Duodenal mucosa (tissue), 2 donors: Measurements from ENCODE around the gene LIN52.
A peak's percentile ranks its signal among the peaks of the same experiment; 100 is the strongest.

Experiments
- H3K27ac ChIP-seq: one replicate; pipeline ENCODE4 v1.7.0; 2013; ENCODE audit warnings: low read depth, low read length
- H3K27me3 ChIP-seq, 2 donors: one replicate each; pipeline ENCODE4 v1.7.0; 2013; ENCODE audit warnings: low read length in 2 of 2, control low read depth in 1 of 2; ENCODE audit not compliant: insufficient read depth in 2 of 2, control insufficient read depth in 1 of 2
- H3K36me3 ChIP-seq, 2 donors: one replicate each; pipeline ENCODE4 v1.7.0; 2013; ENCODE audit warnings: low read length in 2 of 2, control low read depth in 1 of 2; ENCODE audit not compliant: insufficient read depth in 2 of 2, control insufficient read depth in 1 of 2
- H3K4me1 ChIP-seq, 2 donors: one replicate each; pipeline ENCODE4 v1.7.0; 2013; ENCODE audit warnings: low read length in 2 of 2, control low read depth in 1 of 2; ENCODE audit not compliant: insufficient read depth in 2 of 2, control insufficient read depth in 1 of 2
- H3K4me3 ChIP-seq, 2 donors: one replicate each; pipeline ENCODE4 v1.7.0; 2013; ENCODE audit warnings: low read length in 2 of 2, low read depth in 1 of 2
- H3K9ac ChIP-seq, 2 donors: one replicate each; pipeline ENCODE4 v1.7.0; 2013; ENCODE audit warnings: low read length in 2 of 2, low read depth in 1 of 2
- H3K9me3 ChIP-seq, 2 donors: one replicate each; pipeline ENCODE4 v1.7.0; 2013; ENCODE audit warnings: low read length in 2 of 2, control low read depth in 1 of 2; ENCODE audit not compliant: control insufficient read depth in 1 of 2

Gene LIN52

DNA sequence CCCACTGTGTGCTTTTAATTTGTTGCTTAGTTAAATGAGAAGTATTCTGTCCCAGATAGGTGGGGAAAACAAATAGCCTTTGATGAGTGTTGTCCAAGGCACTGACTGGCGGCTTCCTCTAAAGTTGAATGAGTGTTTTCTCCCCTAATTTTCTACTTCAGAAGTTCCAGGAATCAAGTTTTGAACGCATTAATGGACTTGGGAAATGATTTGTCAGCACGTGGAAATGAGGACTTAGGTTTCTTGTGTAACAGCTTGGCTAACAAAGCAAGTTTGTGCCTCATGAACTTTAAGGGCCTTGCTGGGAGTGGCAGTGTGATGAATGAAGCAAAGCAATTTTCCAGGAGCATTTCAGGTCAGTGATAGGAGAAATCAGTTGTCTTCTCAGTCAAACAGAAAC is 56.9 kb downstream of the LIN52 start:
- H3K36me3 ChIP-seq, result no peaks in the 10 kb centered on the region
- peaks cover 24 to 26% of the 10 kb centered on the region in 2 donors for H3K4me1 ChIP-seq
- H3K4me3 ChIP-seq, result no peak overlapping the region
- H3K27ac ChIP-seq, result no peak overlapping the region
- no peaks in the 10 kb centered on the region for H3K27me3 ChIP-seq
- no peaks in the 10 kb centered on the region for H3K9me3 ChIP-seq
- H3K9ac ChIP-seq, result peak overlapping the region in 1 of 2 donors; percentile 5

DNA sequence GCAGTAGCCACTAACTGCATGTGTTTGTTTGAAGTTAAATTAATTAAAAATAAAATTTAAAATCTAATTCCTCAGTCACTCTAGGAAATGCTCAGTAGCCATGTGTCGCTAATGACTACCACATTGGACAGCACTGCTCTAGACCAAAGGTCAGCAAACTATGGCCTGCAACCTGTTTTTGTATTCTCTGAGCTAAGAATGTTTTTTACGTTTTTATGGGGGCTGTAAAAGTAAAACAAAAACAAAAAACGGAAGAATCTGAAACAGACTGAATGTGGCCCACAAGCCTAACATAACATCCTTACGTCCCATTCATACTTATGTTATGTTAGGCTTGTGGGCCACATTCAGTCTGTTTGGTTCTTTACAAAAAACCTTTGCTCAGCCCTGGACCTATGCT is 57.8 kb downstream of the LIN52 start:
- H3K4me3 ChIP-seq, result no peak overlapping the region
- H3K9me3 ChIP-seq, result no peaks in the 10 kb centered on the region
- peaks cover 24 to 26% of the 10 kb centered on the region in 2 donors for H3K4me1 ChIP-seq
- no peak overlapping the region for H3K27ac ChIP-seq
- no peaks in the 10 kb centered on the region for H3K27me3 ChIP-seq
- H3K9ac ChIP-seq, result no peak overlapping the region
- H3K36me3 ChIP-seq, result no peaks in the 10 kb centered on the region

DNA sequence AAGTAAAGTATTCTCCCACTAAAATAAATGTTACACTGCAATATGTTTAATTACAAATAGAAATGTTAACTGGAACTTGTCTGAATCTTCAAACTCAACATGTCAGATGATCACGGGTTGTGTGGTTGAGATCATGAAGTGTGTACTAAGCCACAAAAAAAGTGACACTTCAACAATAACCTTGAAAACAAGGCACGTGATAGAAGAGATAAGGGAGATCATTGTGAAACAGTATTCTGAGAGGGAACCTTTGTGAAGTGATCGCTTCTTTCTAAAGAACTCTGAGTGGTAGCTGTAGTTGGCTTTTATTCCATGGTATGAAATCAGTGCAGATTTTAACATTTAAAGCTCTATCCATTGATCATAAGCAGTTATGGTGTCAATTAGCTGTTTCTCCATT is 60.0 kb downstream of the LIN52 start:
- Histone ChIP-seq H3K27me3 (no peaks in the 10 kb centered on the region), H3K36me3 (no peaks in the 10 kb centered on the region), H3K9ac (no peak overlapping the region), H3K9me3 (no peaks in the 10 kb centered on the region), H3K27ac (no peak overlapping the region), H3K4me3 (no peak overlapping the region), H3K4me1 (peaks cover 24 to 26% of the 10 kb centered on the region in 2 donors)

DNA sequence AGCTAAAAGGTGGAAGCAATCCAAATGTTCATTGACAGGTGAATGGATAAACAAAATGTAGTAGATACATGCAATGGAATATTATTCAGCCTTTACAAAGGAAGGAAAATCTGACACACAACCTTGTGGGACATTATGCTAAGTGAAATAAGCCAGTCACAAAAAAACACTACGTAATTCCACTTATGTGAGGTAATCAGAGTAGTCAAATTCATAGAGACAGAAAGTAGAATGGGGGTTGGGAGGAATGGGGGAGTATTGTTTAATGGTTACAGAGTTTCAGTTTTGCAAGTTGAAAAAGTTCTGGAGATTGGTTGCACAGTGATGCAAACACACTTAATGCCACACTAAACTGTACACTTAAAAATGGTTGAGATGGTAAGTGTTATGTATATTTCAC is 62.8 kb downstream of the LIN52 start:
- H3K9ac ChIP-seq, result no peak overlapping the region
- H3K27ac ChIP-seq, result no peak overlapping the region
- no peak overlapping the region for H3K4me3 ChIP-seq

GRCh38 chr14:74148705-74149104 is 63.9 kb downstream of the LIN52 start:
- no peaks in the 10 kb centered on the region for H3K4me1 ChIP-seq
- H3K9me3 ChIP-seq, result no peaks in the 10 kb centered on the region
- H3K9ac ChIP-seq, result no peak overlapping the region
- no peaks in the 10 kb centered on the region for H3K36me3 ChIP-seq
- H3K4me3 ChIP-seq, result no peak overlapping the region
- no peaks in the 10 kb centered on the region for H3K27me3 ChIP-seq
- H3K27ac ChIP-seq, result no peak overlapping the region

More for the DNA sequence above, 62.8 kb downstream of the LIN52 start:
- H3K36me3 ChIP-seq, result no peaks in the 10 kb centered on the region
- H3K27me3 ChIP-seq, result no peaks in the 10 kb centered on the region
- H3K4me1 ChIP-seq, result peaks cover 0 to 3% of the 10 kb centered on the region in 2 donors
- no peaks in the 10 kb centered on the region for H3K9me3 ChIP-seq

DNA sequence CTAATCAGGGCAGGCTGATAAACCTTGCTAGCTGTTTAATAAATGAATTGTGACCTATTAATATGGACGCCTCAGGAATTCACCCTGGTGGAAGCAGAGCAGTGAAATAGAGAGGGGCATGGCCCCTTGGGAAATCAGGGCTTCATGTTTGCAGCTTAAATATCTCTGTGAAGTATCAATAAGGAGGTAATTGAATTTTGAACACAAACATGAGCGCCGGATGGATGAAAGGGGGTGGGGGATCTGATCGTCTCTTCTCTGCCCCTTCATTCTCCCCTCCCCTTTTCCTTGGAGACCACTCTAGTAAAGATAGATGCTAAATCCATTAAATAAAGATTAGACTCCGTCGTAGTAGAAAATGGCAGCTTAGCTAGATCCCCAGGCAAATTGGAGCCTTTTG is 70.5 kb downstream of the LIN52 start:
- Histone ChIP-seq H3K4me1 (no peaks in the 10 kb centered on the region), H3K9ac (no peak overlapping the region), H3K4me3 (no peak overlapping the region), H3K9me3 (no peaks in the 10 kb centered on the region), H3K36me3 (no peaks in the 10 kb centered on the region), H3K27me3 (no peaks in the 10 kb centered on the region), H3K27ac (no peak overlapping the region)

DNA sequence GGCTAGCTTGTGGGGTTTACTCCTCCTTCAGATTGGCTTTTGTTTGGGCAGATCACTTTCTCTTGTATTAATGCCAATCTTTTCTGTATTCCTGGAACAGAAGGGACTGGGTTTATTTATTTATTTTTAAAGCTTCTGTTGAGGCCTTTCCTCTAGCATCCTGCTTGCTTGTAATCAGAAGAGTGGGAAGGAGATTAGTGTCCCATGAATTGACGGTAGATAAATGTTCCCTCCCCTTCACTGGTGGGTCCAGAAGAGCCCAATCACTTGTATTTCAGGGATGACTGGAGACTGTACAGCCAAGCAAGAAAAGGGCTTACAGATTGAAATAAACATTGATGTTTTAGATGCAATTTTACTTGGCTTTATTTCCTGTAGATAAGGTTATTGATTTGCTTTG is 71.0 kb downstream of the LIN52 start:
- Histone ChIP-seq H3K9me3 (no peaks in the 10 kb centered on the region), H3K27me3 (no peaks in the 10 kb centered on the region), H3K4me3 (no peak overlapping the region), H3K36me3 (no peaks in the 10 kb centered on the region), H3K9ac (no peak overlapping the region), H3K4me1 (no peaks in the 10 kb centered on the region), H3K27ac (no peak overlapping the region)

DNA sequence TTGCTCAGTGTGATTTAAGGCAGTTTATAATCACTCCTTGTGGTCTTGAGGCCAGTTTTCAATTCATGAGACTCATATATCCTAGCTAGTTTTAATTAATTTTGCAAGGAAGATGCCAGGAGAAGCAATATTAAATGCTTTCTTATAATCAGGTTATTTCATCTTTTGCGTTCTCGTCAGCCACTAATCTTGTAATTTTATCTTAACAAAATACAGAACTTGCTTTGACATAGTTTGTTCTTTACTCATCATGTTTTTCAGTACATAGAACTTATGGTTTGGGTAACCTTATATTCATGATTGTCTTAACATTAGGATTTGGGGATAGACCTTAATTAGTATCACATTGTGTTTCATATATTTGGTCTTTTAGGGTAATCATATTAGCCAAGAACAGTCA is 76.0 kb downstream of the LIN52 start:
- Histone ChIP-seq H3K9me3 (no peaks in the 10 kb centered on the region), H3K4me1 (no peaks in the 10 kb centered on the region), H3K27me3 (no peaks in the 10 kb centered on the region), H3K4me3 (no peak overlapping the region), H3K9ac (no peak overlapping the region), H3K36me3 (peaks cover 0 to 5% of the 10 kb centered on the region in 2 donors), H3K27ac (no peak overlapping the region)

DNA sequence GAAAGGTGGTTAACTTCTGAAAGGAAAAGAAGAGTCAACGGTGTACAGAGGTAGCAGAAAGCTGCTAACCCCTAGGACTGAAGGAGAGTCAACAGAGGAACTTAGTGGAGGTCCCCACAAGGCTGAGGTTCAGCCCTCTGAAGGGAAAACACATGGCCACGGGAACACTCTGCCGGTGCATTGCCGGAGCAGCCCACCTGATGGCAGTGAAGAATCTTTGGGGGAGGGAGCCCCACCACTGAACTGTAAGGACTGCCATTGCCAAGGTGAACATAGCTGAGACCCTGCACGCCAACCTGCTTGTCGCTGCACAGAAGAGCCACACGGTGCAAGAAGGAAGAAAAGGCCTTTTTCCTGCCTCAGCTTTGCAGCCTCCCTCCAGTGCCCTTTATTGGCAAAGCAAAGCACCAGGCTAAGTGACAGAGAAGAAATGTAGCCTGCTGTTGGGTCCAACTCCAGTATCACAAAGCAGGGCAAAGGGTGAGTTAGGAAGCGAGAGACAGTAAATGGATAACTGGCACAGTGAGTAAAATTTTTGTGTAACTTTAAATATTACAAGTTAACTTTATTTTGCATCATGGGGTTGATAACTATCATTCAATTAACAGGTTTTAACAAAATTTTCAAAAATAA is 76.9 kb downstream of the LIN52 start:
- Histone ChIP-seq H3K27me3 (no peaks in the 10 kb centered on the region), H3K27ac (no peak overlapping the region), H3K36me3 (peaks cover 0 to 5% of the 10 kb centered on the region in 2 donors), H3K9ac (no peak overlapping the region), H3K9me3 (no peaks in the 10 kb centered on the region), H3K4me1 (no peaks in the 10 kb centered on the region), H3K4me3 (no peak overlapping the region)

DNA sequence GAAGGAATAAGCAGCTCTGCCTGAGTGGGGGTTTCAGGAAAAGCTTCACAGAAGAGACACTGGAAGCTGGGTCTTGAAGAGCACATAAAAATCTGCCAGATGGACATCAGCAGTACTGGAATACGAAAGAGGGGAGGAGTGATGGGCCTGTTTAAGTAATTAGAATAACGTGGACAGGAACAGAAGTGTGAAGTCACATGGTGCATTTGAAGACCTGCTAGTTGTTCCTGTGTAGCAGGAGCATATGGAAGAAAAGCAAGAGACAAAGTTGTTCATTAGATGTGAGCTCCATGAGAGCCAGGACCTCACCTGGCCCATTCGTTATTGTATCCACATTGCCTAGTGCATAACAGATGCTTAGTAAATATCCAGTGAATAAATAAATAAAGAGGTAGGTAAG is 85.2 kb downstream of the LIN52 start:
- Histone ChIP-seq H3K9me3 (no peaks in the 10 kb centered on the region), H3K9ac (no peak overlapping the region)

GRCh38 chr14:74176400-74176793 is 91.6 kb downstream of the LIN52 start:
- Histone ChIP-seq H3K9me3 (no peaks in the 10 kb centered on the region), H3K9ac (no peak overlapping the region), H3K27ac (no peak overlapping the region), H3K27me3 (no peaks in the 10 kb centered on the region), H3K36me3 (no peaks in the 10 kb centered on the region), H3K4me3 (no peak overlapping the region), H3K4me1 (no peaks in the 10 kb centered on the region)

More for the DNA sequence above, 85.2 kb downstream of the LIN52 start:
- no peak overlapping the region for H3K4me3 ChIP-seq
- no peak overlapping the region for H3K27ac ChIP-seq
- no peaks in the 10 kb centered on the region for H3K27me3 ChIP-seq
- no peaks in the 10 kb centered on the region for H3K36me3 ChIP-seq
- no peaks in the 10 kb centered on the region for H3K4me1 ChIP-seq
